HG02970 (cell line): ENCODE data around the gene EIF3B.

ENCODE experiments used
- ATAC-seq: cut with Tn5 transposase; IDR thresholded peaks from one replicate; pipeline ENCODE4 v1.9.1; 2021; ENCODE audit warnings: mild to moderate bottlenecking, moderate library complexity, moderate number of reproducible peaks; ENCODE audit not compliant: unreplicated experiment, low FRiP score

EIF3B gene

DNA sequence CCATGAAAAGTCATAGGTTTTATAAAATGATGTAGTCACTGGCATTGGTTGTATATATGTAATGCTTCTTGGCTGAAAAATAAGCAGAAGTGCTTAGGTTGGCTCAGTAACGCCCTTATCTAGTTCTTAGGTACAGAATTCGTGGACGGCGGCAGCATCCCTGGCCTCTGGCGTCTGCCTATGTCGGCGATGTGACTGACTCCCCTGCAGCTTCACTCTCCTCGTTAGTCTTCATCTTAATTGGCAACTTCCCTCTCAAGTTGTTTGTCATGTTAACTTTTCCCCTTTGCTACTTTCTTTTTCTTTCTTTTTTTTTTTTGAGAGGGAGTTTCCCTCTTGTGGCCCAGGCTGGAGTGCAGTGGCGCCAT is 67.3 kb downstream of the EIF3B start:
- no peak for ATAC-seq

DNA sequence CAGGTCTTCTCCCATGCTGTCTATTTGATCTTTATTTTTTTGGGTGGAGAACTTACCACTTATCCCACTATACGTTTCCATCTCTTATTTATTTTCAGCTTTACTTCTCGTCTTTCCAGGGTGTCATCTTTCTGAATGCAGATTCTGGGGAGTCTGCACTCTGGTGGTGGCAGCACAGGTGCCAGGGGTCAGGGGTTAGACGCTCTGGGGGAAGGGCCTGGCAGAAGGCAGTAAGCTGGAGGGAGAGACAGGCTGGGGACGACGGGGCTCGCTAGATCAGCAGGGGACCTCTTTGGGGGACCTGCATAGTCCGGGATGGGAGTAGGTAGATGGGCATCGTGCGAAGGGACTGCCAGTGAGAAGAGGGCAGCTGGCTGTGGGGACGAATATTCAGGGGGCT is 71.1 kb downstream of the EIF3B start:
- no peak for ATAC-seq
